ENCODE measurements around the gene STK32B.

STK32B gene

GRCh38 chr4:5126857-5127256 is 75.6 kb downstream of the STK32B start:
- DNase-seq: no peak

DNA sequence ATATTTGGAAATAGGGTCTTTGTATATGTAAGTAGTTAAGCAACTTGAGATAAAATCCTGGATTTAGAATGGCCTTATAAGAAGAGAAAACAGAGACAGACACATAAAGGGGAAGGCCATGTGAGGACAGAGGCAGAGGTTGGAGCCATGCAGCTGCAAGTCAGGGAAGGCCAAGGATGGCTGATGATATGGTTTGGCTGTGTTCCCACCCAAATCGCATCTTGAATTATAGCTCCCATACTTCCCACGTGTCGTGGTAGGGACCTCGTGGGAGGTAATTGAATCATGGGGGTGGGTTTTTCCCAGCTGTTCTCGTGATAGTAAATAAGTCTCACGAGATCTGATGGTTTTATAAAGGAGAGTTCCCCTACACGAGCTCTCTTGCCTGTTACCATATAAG is 76.3 kb downstream of the STK32B start:
- no peak for DNase-seq

DNA sequence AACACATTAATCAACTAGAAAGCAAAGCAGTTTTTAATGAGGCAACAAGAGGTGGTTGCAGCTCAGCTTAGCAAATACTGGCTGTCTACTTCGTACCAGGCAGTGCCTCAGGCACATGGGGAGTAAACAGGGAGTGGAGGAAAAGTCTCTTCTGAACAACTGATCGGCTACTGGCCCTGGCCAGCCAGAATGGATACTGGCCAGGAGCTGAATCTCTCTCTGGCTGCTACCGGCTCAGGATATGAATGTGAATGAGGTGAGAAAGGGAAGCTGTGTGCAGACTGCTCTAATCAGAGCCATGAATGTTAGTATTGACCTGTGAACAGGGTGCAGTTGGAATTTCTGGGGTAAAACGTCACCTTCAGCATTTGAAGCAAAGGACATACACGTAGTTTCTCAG is 77.3 kb downstream of the STK32B start:
- DNase-seq: no peak

GRCh38 chr4:5133201-5133600 is 81.9 kb downstream of the STK32B start:
- no peak for DNase-seq

DNA sequence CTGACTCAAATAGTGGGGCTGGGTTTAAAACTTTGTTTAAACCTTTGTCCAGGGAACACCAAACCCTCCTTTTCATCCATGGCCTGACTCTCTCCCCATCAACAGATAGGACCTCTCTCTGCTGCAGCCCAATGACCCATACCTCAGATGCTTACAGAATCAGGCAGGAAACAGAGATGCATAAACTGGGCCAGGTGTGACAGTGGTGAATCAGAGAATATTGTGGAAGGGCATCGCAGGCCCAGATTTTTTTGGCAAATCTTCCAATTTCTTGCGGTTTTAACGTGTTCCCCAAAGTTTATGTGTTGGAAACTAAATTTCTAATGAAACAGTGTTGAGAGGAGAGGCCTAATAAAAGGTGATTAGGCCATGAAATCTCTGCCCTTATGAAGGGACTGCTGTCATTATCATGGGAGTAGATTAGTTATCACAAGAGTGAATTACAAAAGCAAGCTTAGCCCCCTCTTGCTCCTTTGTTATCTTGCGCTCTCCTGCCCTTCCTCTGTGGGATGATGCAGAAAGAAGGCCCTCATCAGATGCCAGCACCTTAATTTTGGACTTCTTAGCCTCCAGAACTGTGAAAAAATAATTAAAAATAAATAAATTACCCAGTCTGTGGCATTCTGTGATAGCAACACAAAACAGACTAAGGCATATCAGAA is 82.8 kb downstream of the STK32B start:
- DNase-seq: no peak

DNA sequence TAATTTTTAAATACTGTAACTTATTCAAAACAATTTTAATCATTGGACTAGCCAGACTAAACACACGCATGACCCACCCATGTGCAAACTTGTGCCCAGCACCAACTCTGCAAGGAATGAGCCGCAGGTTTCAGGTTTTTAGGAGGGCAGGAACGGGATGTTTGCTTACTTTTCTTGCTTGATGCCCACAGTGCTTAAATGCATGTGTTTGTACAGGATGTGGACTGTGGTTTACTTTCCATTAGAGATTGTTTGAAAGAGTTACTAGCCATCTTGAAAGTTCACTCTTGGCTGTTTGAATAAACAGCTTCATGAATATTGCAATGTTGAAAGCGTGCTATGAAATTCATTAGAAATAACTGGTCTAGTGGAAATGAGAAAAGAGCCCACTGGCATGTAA is 83.3 kb downstream of the STK32B start:
- DNase-seq: no peak

GRCh38 chr4:5137226-5137625 is 85.9 kb downstream of the STK32B start:
- DNase-seq: no peak

GRCh38 chr4:5137927-5138326 is 86.6 kb downstream of the STK32B start:
- no peak for DNase-seq

- DNase-seq: no peak
These were observed 87.1 kb downstream of the STK32B start for GRCh38 chr4:5138389-5138788.

GRCh38 chr4:5139141-5139540 is 87.9 kb downstream of the STK32B start:
- no peak for DNase-seq

GRCh38 chr4:5141802-5142201 is 90.5 kb downstream of the STK32B start:
- DNase-seq: no peak

GRCh38 chr4:5142726-5143125 is 91.4 kb downstream of the STK32B start:
- no peak for DNase-seq

DNA sequence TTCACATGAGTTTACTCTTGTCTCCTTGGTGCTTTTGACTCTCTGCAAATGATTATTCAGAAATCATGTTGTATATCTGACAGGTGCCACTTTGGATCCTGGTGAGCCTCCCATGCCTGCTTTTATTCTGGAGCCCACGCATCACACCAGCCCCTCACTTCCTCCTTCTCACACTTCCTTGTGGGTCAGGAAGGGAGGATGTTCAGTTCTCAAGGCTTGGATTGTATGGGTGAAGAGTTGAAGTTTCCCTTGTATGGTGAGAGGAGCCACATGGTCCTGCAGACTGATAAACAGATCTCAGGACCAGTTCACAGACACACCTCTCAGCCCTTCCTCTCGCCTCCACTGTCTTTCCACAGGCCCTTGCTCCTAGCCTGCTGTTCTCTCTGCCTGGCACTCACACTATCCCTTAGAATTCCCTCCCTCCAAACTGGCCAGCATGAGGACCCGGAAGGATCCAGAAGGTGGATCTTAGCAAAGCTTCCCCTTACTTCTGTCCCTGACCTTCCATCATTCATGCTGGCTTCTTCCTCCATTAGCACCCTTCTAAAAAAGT is 92.1 kb downstream of the STK32B start:
- no peak for DNase-seq

- DNase-seq: no peak
These were observed 92.7 kb downstream of the STK32B start for GRCh38 chr4:5143940-5144339.

GRCh38 chr4:5144384-5144783 is 93.1 kb downstream of the STK32B start:
- DNase-seq: no peak

DNA sequence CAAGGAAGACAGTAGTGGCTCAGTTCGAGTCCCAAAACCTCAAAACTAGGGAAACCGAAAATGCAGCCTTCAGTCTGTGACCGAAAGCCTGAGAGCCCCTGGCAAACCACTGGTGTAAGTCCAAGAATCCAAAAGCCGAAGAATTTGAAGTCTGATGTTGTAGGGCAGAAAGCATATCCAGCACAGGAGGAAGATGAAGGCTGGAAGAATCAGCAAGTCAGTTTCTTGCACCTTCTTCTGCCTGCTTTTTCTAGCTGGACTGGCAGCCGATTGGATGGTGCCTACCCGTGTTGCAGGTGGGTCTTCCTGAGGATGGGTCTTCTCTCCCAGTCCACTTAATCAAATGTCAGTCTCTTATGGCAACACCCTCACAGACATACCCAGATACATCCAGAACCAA is 95.0 kb downstream of the STK32B start:
- no peak for DNase-seq

DNA sequence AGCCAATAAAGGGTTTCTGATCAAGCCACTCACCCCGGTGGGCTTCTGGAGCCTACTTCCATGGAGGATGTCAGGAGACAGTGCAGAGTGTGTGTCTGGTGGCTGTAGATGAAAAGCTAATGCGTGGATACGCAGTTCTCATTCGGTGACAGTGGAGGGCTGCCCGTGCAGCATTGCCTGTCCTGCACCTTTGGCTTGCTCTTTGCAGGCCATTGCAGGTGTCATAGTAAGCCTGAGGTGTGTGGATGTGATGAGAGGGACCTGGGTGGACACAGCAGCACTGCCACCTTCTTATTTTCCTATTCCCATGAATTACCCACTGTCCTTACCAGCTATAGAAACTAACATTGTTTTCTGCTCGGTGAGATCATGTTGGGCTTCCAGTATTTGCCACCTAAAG is 101.2 kb downstream of the STK32B start:
- DNase-seq: no peak

DNA sequence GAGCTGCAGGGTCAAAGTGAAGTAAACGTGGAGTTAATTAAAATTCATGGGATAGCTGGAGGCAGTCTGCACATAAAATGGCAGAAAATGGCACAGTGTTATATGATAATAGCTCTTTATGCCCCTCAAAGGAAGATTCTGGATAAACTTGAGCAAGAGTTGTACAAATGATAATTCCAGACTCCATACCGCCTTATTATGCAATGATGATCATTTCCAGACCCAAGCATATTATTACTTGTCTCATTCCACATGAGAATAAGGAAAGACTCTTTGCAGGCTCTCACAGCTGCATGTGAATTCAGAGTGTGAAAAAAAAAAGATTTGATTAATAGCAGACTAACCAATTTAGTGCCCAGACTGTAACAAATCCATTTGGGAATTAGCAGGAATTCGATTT is 105.4 kb downstream of the STK32B start:
- no peak for DNase-seq

DNA sequence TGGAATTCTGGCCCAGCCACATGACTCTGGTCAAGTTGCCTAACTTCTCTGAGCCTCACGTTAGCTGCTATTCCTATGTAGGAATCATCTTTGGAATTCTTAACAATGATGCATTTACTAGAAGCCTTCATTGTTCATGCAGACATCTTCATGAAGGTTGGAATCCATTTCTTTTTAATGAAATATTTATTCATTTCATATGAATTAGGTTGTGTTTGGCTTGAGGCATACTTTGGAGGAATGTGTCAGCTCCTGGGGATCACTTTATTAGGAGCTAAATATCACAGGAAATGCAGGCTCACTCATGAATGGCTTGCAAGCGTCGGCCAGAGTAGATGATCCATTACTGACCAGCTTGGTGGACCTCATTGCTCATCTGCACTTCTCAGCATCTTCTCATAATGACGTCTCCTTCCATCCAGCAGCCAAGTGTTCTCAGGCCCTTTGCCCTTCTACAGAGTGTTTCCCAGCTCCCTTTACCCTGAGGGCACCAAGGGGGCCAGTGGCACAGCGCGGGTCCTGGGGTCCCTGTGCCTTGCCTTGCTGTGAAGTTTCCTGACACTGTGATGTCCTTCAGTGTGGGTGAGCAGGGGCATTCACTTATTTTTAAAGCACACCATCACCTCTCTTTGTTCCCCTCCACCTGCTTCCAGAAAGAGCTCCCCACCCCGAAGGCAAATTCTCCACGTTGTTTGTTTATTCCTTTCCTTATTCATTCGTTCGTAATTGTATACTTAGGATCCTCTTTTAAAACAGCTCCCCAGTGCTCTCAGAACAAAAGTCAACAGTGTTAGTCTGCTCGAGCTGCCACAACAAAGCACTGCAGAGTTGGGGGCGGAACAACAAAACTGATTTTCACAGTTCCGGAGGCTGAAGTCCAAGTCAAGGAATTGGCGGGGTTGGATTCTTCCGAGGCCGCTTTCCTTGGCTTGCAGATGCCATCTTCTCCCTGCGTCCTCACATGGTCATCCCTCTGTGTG is 106.8 kb downstream of the STK32B start:
- no peak for DNase-seq

- DNase-seq: no peak
These were observed 107.5 kb downstream of the STK32B start for GRCh38 chr4:5158825-5159224.

DNA sequence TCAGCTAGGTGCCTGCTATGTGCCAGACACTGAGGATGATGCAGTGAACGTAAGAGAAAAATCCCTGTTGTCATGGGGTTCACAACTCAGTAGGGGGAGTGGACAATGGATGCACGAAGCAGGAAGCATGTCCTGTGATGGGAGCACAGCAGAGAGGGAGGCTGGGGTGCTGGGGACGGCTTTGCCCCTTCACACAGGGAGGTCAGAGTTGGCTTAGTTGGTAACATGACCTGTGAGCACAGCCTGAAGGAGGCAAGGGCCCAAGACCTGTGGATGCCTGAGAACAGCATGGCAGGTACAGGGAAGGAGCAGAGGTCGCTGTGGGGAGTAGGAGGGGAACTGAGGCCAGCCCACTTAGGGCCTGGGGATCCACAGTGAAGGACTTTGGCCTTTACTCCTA is 109.4 kb downstream of the STK32B start:
- no peak for DNase-seq

DNA sequence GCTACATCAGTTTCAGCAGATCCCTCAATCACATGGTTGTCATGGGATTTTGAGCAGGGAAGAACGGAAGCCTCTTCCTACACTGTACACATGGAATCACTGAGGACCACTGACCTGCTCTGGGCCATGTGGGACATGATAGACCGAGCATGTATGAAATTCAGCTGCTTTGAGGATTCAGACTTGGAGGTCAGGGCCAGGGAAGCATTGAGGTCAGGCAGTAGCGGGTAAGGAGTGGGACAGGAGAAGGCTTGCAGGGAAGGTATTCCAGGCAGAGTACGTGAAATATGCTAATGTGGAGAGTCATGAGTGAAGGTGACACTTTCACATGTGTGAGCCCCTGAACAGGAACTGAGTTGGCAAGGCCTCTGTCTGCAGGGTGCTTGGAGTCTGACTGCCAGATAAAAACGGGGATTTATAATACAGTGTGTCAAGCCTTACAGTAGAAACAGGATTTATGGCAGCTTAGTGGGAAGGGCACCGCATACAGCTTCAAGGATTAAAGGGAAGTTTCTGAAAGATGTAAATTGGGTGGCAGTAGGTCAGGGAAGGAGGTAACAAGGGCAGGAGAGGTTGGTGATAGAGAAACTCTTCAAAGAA is 111.7 kb downstream of the STK32B start:
- no peak for DNase-seq

DNA sequence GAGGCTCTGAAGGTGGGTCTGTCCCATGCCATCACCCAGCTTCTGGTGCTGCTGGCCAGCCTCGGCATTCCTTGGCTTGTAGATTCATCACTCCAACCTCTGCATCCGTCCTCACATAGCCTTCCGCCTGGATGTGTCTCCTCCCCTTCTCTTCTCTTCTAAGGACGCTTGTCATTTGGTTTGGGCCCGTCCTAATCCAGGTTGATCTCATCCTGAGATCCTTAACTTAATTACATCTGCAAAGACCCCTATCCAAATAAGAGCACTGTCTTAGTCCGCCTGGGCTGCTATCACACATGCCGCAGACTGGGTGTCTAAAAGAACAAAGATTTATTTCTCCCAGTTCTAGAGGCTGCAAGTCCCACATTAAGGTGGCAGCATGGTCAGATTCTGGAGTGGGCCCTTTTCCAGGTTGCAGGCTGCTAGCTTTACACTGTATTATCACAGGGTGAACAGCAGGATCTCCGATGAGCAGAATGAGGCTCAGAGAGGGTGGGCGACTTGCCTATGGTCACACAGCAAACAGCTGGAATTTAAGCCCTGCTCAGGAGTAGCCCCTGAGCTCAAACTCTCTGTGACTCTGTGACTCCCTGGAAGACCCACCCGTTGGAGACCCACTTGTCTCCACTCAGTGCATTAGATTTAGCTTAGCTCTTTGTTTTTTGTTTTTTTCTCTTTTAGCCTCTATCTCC is 113.1 kb downstream of the STK32B start:
- DNase-seq: no peak
